HFFc6 (cell line): ENCODE data around the gene KRT1. TPM values are rescaled to one million over a fixed set of nuclear protein-coding genes. Genes with fewer than 3 reads are reported as not detected.

Experiments used
- DNase-seq: peaks from one replicate; pipeline ENCODE4 v3.0.0-alpha.2; 2018
- H3K27ac Mint-ChIP-seq: 2 replicates; pipeline ENCODE4 v1.8.0; 2020; ENCODE audit warnings: mild to moderate bottlenecking, mixed read lengths
- H3K27me3 Mint-ChIP-seq: 2 replicates; pipeline ENCODE4 v1.8.0; 2021; ENCODE audit warnings: mild to moderate bottlenecking, moderate library complexity, mixed read lengths; ENCODE audit not compliant: insufficient read depth
- H3K36me3 Mint-ChIP-seq: 2 replicates; pipeline ENCODE4 v1.8.0; 2021; ENCODE audit warnings: low read depth, mixed read lengths
- H3K4me1 Mint-ChIP-seq: 2 replicates; pipeline ENCODE4 v1.8.0; 2020; ENCODE audit warnings: low read depth, mixed read lengths
- H3K4me3 Mint-ChIP-seq: 2 replicates; pipeline ENCODE4 v1.8.0; 2020; ENCODE audit warnings: mild to moderate bottlenecking, moderate library complexity, mixed read lengths
- H3K9me3 Mint-ChIP-seq: 2 replicates; pipeline ENCODE4 v1.8.0; 2020; ENCODE audit warnings: mild to moderate bottlenecking, mixed read lengths
- total RNA-seq, 6 experiments: library from RNA; stranded (reverse); fragmentation: NEBNext Ultra II Directional; extraction: Animal tissue kit (Norgen Biotek cat#: 25700); gene quantifications; 2 replicates in 1 of 6; 3 replicates in 5 of 6; pipeline ENCODE4 v1.2.3, GENCODE V29; 2021
- TF ChIP-seq, protein P1 (sequence below): fragments of 200-600 bp; sonication (generic); IDR thresholded peaks from 2 replicates; pipeline ENCODE4 v1.5.0; 2021; ENCODE audit warnings: antibody characterized with exemption, mild to moderate bottlenecking

Gene KRT1
- total RNA-seq, 6 experiments from 2014 or later: not detected

DNA sequence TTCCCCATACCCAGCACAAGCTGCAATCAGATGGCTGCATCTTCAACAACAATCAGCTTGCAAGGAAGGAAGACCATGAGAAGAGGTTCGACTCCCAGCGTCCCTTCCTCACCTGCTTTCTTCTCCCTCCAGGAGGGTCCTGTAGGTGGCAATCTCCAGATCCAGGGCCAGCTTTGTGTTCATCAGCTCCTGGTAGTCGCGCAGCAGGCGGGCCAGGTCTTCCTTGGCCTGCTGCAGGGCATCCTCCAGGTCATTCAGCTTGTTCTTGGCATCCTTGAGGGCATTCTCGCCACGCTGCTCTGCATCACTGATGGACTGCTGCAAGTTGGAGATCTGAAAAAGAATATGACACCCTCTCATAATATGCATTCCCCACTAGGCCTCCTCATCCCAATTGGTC is 4.0 kb downstream of the KRT1 start:
- Mint-ChIP-seq H3K36me3 (no peaks in the 10 kb centered on the region), H3K4me1 (no peaks in the 10 kb centered on the region; the same call in 1 of the 2 replicates), H3K4me3 (no peak overlapping the region), H3K27me3 (peaks cover 32% of the 10 kb centered on the region), H3K9me3 (no peaks in the 10 kb centered on the region), H3K27ac (no peak overlapping the region)
- TF ChIP-seq, protein P1, sequence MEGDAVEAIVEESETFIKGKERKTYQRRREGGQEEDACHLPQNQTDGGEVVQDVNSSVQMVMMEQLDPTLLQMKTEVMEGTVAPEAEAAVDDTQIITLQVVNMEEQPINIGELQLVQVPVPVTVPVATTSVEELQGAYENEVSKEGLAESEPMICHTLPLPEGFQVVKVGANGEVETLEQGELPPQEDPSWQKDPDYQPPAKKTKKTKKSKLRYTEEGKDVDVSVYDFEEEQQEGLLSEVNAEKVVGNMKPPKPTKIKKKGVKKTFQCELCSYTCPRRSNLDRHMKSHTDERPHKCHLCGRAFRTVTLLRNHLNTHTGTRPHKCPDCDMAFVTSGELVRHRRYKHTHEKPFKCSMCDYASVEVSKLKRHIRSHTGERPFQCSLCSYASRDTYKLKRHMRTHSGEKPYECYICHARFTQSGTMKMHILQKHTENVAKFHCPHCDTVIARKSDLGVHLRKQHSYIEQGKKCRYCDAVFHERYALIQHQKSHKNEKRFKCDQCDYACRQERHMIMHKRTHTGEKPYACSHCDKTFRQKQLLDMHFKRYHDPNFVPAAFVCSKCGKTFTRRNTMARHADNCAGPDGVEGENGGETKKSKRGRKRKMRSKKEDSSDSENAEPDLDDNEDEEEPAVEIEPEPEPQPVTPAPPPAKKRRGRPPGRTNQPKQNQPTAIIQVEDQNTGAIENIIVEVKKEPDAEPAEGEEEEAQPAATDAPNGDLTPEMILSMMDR: no peak
- DNase-seq: no peak

DNA sequence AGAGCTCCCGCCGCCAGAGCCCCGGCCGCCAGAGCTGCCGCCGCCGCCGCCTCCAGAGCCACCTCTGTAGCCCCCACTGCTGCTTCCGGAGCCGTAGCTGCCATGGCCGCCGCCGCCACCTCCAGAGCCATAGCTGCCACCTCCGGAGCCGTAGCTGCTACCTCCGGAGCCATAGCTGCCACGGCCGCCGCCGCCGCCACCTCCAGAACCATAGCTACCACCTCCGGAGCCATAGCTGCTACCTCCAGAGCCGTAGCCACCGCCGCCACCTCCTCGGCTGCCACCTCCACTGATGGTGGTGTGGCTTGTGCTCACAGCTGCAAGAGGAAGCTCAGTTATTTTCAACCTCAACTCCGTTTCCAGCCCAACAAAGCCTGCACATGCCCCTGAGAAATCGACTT is 4.9 kb downstream of the KRT1 start:
- H3K9me3 Mint-ChIP-seq: no peaks in the 10 kb centered on the region
- DNase-seq: no peak
- TF ChIP-seq, protein P1: no peak
- peaks cover 25% of the 10 kb centered on the region for H3K27me3 Mint-ChIP-seq
- H3K36me3 Mint-ChIP-seq: no peaks in the 10 kb centered on the region
- no peaks in the 10 kb centered on the region; the same call in 1 of the 2 replicates for H3K4me1 Mint-ChIP-seq
- no peak overlapping the region for H3K4me3 Mint-ChIP-seq
- H3K27ac Mint-ChIP-seq: no peak overlapping the region

DNA sequence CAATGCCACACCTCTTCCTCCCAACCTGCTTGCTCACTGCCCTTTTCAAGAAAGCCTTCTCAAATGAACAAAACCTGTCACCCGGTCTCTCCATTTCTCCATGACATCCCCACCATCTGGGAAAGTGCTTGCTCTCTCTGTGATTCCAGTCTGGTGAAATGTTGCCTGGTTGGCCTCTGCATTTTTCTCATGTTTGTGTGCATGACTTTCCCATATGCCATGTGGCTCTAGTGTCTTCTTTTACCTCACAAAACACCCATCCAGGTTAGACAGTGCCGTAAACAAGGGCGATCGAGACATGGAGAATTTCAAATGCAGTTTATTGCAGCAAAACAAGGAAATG is 5.8 kb downstream of the KRT1 start:
- H3K27ac Mint-ChIP-seq: no peak overlapping the region
- no peaks in the 10 kb centered on the region; the same call in 1 of the 2 replicates for H3K4me1 Mint-ChIP-seq
- TF ChIP-seq, protein P1: no peak
- no peaks in the 10 kb centered on the region for H3K9me3 Mint-ChIP-seq
- H3K36me3 Mint-ChIP-seq: no peaks in the 10 kb centered on the region
- H3K27me3 Mint-ChIP-seq: peaks cover 27% of the 10 kb centered on the region
- DNase-seq: no peak
- no peak overlapping the region for H3K4me3 Mint-ChIP-seq

DNA sequence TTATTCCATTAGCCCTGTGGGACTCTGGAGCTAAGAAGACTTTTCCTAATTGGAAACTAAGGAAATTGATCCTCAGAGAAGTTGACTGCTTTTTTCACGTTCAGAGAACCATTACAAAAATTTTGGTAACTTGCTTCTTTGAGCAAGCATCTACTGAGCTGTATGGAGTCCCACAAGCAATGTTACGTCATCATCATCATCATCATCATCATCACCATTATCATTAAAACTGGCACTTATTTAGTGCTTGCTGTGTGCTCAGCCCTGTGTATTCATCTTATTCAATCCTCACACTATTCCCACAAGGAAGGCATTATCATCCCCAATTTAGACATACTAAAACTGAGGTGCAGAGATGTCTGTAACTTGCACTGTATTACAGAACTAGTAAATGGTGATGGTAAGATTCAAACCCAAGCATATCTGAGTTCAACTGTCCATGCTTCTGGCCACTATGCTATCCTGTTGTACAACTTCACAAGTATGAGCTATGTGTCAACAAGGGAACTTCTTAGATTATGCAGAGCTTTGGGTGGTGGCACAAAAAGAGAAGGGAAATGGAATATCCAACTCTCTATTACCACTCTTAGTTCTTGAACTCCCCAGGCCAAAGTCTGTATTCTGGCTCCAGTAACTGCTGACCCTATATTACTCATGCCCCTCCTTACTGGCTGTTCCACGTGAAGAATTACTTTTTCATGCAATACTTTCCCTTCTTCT is 6.3 kb downstream of the KRT1 start:
- TF ChIP-seq, protein P1: no peak
- Mint-ChIP-seq H3K27ac (no peak overlapping the region), H3K9me3 (no peaks in the 10 kb centered on the region), H3K4me3 (no peak overlapping the region), H3K36me3 (no peaks in the 10 kb centered on the region), H3K4me1 (no peaks in the 10 kb centered on the region; the same call in 1 of the 2 replicates), H3K27me3 (peaks cover 24% of the 10 kb centered on the region)
- DNase-seq: no peak

DNA sequence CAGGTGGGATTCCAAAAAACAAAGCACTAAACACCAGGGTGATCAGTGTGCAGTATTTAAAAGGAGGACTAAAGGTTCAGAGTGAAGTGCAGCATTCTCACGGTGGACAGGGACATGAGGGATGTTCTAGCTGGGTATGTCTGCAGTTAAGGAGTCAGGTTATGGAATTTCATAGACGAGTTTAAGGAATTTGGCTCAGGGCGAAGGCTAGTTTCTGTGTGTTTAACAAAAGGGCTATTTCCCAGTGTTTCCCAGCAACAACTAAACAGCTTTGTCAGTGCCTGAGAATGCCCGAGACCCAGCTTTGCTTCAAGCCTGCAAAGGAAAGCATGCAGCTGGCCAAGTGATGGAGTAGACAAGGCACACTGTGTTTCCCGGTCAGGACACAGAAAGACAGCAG is 7.0 kb downstream of the KRT1 start:
- H3K27me3 Mint-ChIP-seq: peaks cover 26% of the 10 kb centered on the region
- H3K4me3 Mint-ChIP-seq: no peak overlapping the region
- H3K9me3 Mint-ChIP-seq: no peaks in the 10 kb centered on the region
- H3K36me3 Mint-ChIP-seq: no peaks in the 10 kb centered on the region
- no peaks in the 10 kb centered on the region; the same call in 1 of the 2 replicates for H3K4me1 Mint-ChIP-seq
- DNase-seq: no peak
- no peak overlapping the region for H3K27ac Mint-ChIP-seq
- TF ChIP-seq, protein P1: no peak
